GM12878 (cell line): ENCODE data around the gene PRM2. TPM values are rescaled to one million over a fixed set of nuclear protein-coding genes. Genes with fewer than 3 reads are reported as not detected.
A peak's percentile ranks its signal among the peaks of the same experiment; 100 is the strongest.

ENCODE experiments used
- ATF3 ChIP-seq: IDR thresholded peaks from 2 replicates; pipeline ENCODE4 v1.6.1; 2011; ENCODE audit warnings: low read depth, mild to moderate bottlenecking, low read length, moderate library complexity, borderline replicate concordance; ENCODE audit errors: extremely low read depth
- ATF7 ChIP-seq: fragments of 450-650 bp; IDR thresholded peaks from 2 replicates; pipeline ENCODE4 v1.6.1; 2016; ENCODE audit warnings: low read depth, mild to moderate bottlenecking
- CEBPB ChIP-seq, 2 experiments: fragments of 150-350 bp in 1 of 2; IDR thresholded peaks; 2 replicates each; pipeline ENCODE4 v1.6.1; 2012 to 2014; ENCODE audit warnings: low read depth in 2 of 2, low read length in 2 of 2, borderline replicate concordance in 1 of 2, inconsistent platforms in 1 of 2
- CREM ChIP-seq: IDR thresholded peaks from 2 replicates; pipeline ENCODE4 v1.6.1; 2014; ENCODE audit warnings: antibody characterized with exemption, low read depth
- E4F1 ChIP-seq: fragments of 450-650 bp; IDR thresholded peaks from 2 replicates; pipeline ENCODE4 v1.6.1; 2018; ENCODE audit warnings: borderline replicate concordance, mild to moderate bottlenecking; ENCODE audit not compliant: partially characterized antibody
- FOS ChIP-seq: IDR thresholded peaks from 3 replicates; pipeline ENCODE4 v1.6.1; 2011; ENCODE audit warnings: borderline replicate concordance; ENCODE audit not compliant: insufficient read length; ENCODE audit errors: extremely low read depth
- FOXK2 ChIP-seq: fragments of 450-650 bp; IDR thresholded peaks from 2 replicates; pipeline ENCODE4 v1.6.1; 2017; ENCODE audit warnings: mild to moderate bottlenecking, moderate library complexity
- MTA2 ChIP-seq: fragments of 450-650 bp; IDR thresholded peaks from 2 replicates; pipeline ENCODE4 v1.6.1; 2016; ENCODE audit warnings: low read depth, mild to moderate bottlenecking, moderate library complexity
- NBN ChIP-seq: fragments of 450-650 bp; IDR thresholded peaks from 2 replicates; pipeline ENCODE4 v1.6.1; 2016
- NFIC ChIP-seq: IDR thresholded peaks from 2 replicates; pipeline ENCODE4 v1.6.1; 2012; ENCODE audit warnings: low read depth, mild to moderate bottlenecking, inconsistent platforms, low read length, moderate library complexity
- RELA ChIP-seq: fragments of 450-650 bp; IDR thresholded peaks from 2 replicates; pipeline ENCODE4 v1.8.0; 2014; ENCODE audit warnings: borderline replicate concordance; ENCODE audit not compliant: partially characterized antibody
- SMAD5 ChIP-seq: IDR thresholded peaks from 2 replicates; pipeline ENCODE4 v1.6.1; 2016; ENCODE audit warnings: antibody characterized with exemption, low read depth
- SMC3 ChIP-seq: IDR thresholded peaks from 2 replicates; pipeline ENCODE4 v1.6.1; 2011; ENCODE audit warnings: low read length, improper control_type of control experiment, borderline replicate concordance
- SREBF2 ChIP-seq: IDR thresholded peaks from 2 replicates; pipeline ENCODE4 v1.6.1; 2012; ENCODE audit warnings: mild to moderate bottlenecking, low read length
- TAF1 ChIP-seq: IDR thresholded peaks from 2 replicates; pipeline ENCODE4 v1.6.1; 2011; ENCODE audit warnings: mild to moderate bottlenecking, low read depth, low read length, borderline replicate concordance
- TCF12 ChIP-seq: IDR thresholded peaks from 2 replicates; pipeline ENCODE4 v1.6.1; 2011; ENCODE audit warnings: low read depth, mild to moderate bottlenecking, low read length
- TCF3 ChIP-seq: IDR thresholded peaks from 2 replicates; pipeline ENCODE4 v1.6.1; 2012; ENCODE audit warnings: low read depth, mild to moderate bottlenecking, low read length, borderline replicate concordance; ENCODE audit not compliant: insufficient read depth
- ZBTB4 ChIP-seq: fragments of 450-650 bp; formaldehyde crosslinking; IDR thresholded peaks from 2 replicates; pipeline ENCODE4 v1.4.0; 2022; ENCODE audit warnings: mild to moderate bottlenecking, moderate library complexity
- ZNF592 ChIP-seq: fragments of 450-650 bp; IDR thresholded peaks from 2 replicates; pipeline ENCODE4 v1.6.1; 2017; ENCODE audit warnings: mild to moderate bottlenecking, moderate library complexity
- polyA plus RNA-seq, 11 experiments: library from polyadenylated mRNA; depleted of rRNA in 4 of 11; unstranded in 6 of 11; stranded (reverse) in 5 of 11; fragments of >200 nt; fragmentation: Nextera tagmentation in 4 of 11; fragmentation: Illumina TruSeq in 1 of 11; extraction: Ambion mirVana in 4 of 11; extraction: Trizol in 1 of 11; gene quantifications; 1 replicate in 1 of 11; 2 replicates in 10 of 11; pipeline versions ENCODE4 v1.2.1 to v1.2.3, GENCODE V29; 2011 to 2016; ENCODE audit warnings: inconsistent platforms in 2 of 11, missing spikeins in 2 of 11, low read depth in 1 of 11
- total RNA-seq, 4 experiments: library from RNA; depleted of rRNA in 3 of 4; stranded (reverse); fragments of >200 nt in 3 of 4; fragmentation: Illumina TruSeq in 1 of 4; extraction: Trizol in 1 of 4; gene quantifications; 2 replicates each; pipeline versions ENCODE4 v1.2.1 to v1.2.3, GENCODE V29; 2013 to 2021

The PRM2 gene
- total and polyA plus RNA-seq, 10 of the 15 experiments (the other 5 are each of a cell fraction or from before 2014, with no cell fraction given) = not detected

- no peak for TF ChIP-seq TCF12
- no peak for TF ChIP-seq E4F1
- TF ChIP-seq FOXK2 = no peak
- no peak for TF ChIP-seq SREBF2
- TF ChIP-seq ATF7 = no peak
- TF ChIP-seq NFIC = no peak
- no peak for TF ChIP-seq TAF1
- no peak for TF ChIP-seq FOS
- 0 out of 2 replicates have a peak, but pooled peaks have one; percentile 22 for TF ChIP-seq CREM
- TF ChIP-seq CEBPB (IDR thresholded peaks at IDR 0.05; ENCODE audit: borderline replicate concordance in 1 of 2, low read depth in 2 of 2, low read length in 2 of 2) = no peak
- TF ChIP-seq ATF3 = no peak
- TF ChIP-seq TCF3 = no peak
- TF ChIP-seq SMC3 = no peak; the same call in 1 of the 2 replicates
- no peak for TF ChIP-seq ZBTB4 (CRISPR knock-in tag)
- no peak for TF ChIP-seq MTA2
- TF ChIP-seq NBN = no peak
- TF ChIP-seq ZNF592 = no peak
- TF ChIP-seq RELA = no peak
- TF ChIP-seq SMAD5 = no peak
These were observed 23.0 kb downstream of the PRM2 start (continued) for GRCh38 chr16:11253009-11253994.
